Right lobe of liver (tissue), 6 donors: ENCODE data around the gene BCAM. TPM values are rescaled to one million over a fixed set of nuclear protein-coding genes. Genes with fewer than 3 reads are reported as not detected.
A peak's percentile ranks its signal among the peaks of the same experiment; 100 is the strongest.

Experiments
- ATAC-seq, 4 donors: fragments of 200-7000 bp; cut with Tn5 transposase; one replicate each; pipeline ENCODE4 v1.9.1; 2020; ENCODE audit warnings: mild to moderate bottlenecking in 4 of 4, moderate library complexity in 4 of 4
- DNase-seq, 3 donors: peaks; one replicate each; pipeline ENCODE4 v3.0.0-alpha.2; 2020
- H3K27ac ChIP-seq, 3 donors: fragments of 200-600 bp; one replicate each; pipeline ENCODE4 v1.8.0; 2022
- H3K27me3 ChIP-seq, 2 donors: fragments of 200-600 bp; one replicate each; pipeline ENCODE4 v1.8.0; 2022
- H3K36me3 ChIP-seq, 4 donors: fragments of 200-600 bp; sonication (generic) in 1 of 4; one replicate each; pipeline versions ENCODE4 v1.5.1 to v1.8.0; 2017 to 2022; ENCODE audit warnings: control low read depth in 1 of 4
- H3K4me1 ChIP-seq, 4 donors: fragments of 200-600 bp; sonication (generic) in 1 of 4; one replicate each; pipeline versions ENCODE4 v1.5.1 to v1.8.0; 2017 to 2022; ENCODE audit warnings: control low read depth in 1 of 4
- H3K4me3 ChIP-seq, 3 donors: fragments of 200-600 bp; one replicate each; pipeline ENCODE4 v1.8.0; 2022
- H3K9me3 ChIP-seq, 4 donors: fragments of 200-600 bp; sonication (generic) in 1 of 4; one replicate each; pipeline versions ENCODE4 v1.5.1 to v1.8.0; 2017 to 2022; ENCODE audit warnings: control low read depth in 1 of 4
- CTCF ChIP-seq, 4 donors: fragments of 200-600 bp in 3 of 4; fragments of 450-650 bp in 1 of 4; IDR thresholded peaks; one replicate each; pipeline versions ENCODE4 v1.5.1 to v1.8.0; 2016 to 2022; ENCODE audit warnings: antibody characterized with exemption in 4 of 4, mild to moderate bottlenecking in 2 of 4
- POLR2A ChIP-seq: fragments of 450-650 bp; IDR thresholded peaks from one replicate; pipeline ENCODE4 v1.6.1; 2017; ENCODE audit warnings: antibody characterized with exemption, mild to moderate bottlenecking
- WGBS: methylation state at CpG from one replicate; pipeline ENCODE4 v1.1.6; 2018; ENCODE audit warnings: low coverage, low lambda C conversion rate; ENCODE audit not compliant: insufficient coverage; ENCODE audit errors: missing lambda C conversion rate; 5-methylcytosine and 5-hydroxymethylcytosine counted together
- intact Hi-C, 2 donors: fragments of 100-400 bp; cut with DNase I; formaldehyde crosslinking; loops; one replicate each; pipeline versions ENCODE4 v1.11.2 to v1.14.1; 2022
- total RNA-seq, 6 experiments: library from RNA; depleted of rRNA in 2 of 6; stranded (reverse); fragments of >200 nt in 2 of 6; fragmentation: NEBNext Ultra II Directional in 3 of 6; extraction: Animal tissue kit (Norgen Biotek cat#: 25700) in 3 of 6; gene quantifications; one replicate each; pipeline versions ENCODE4 v1.1.0 to v1.2.4, GENCODE V29; 2016 to 2023
- donor health status: DM: no; HTN: yes; CAD: no.
- donor health status: DM: no; HTN: no; CAD: no.
- donor health status: DM: no; HTN: no; CAD: no.
- donor health status: DM: no; HTN: yes; CAD: no.
- donor health status: DM: no; HTN: yes; CAD: no.

The BCAM gene
- total RNA-seq, 6 experiments from 2014 or later = 26.5 to 48.3 (median 32.7) TPM

DNA sequence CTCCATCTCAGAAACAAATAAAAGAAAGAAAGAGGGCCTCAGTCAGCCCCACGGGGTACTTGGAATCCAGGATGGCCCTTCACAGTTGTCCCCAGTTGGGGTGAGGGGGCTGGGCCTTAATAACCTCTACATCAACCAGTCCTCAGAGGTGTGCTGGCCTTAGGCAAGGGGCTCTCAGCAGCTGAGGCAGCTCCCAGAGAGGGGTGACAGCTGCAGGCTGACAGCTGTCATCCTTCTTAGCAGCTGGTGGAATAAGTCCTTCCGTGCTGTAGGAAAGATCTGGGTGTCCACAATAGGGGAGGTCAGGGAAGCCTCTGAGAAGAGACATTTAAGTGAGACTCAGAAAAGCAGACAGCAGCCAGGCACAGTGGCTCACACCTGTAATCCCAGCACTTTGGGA is 7.4 kb downstream of the BCAM start:
- H3K27me3 ChIP-seq = no peaks in the 10 kb centered on the region
- no peak for DNase-seq
- H3K4me3 ChIP-seq = no peak overlapping the region
- TF ChIP-seq POLR2A (no peak), CTCF (IDR thresholded peaks at IDR 0.05) (no peak)
- intact Hi-C loops = no loop called here
- no peak for ATAC-seq
- no peaks in the 10 kb centered on the region for H3K36me3 ChIP-seq
- H3K27ac ChIP-seq = no peak overlapping the region
- WGBS = no CpG with 5 or more reads among the region's 2 CpGs
- no peaks in the 10 kb centered on the region for H3K9me3 ChIP-seq
- H3K4me1 ChIP-seq = peaks cover 0 to 9% (median 4%) of the 10 kb centered on the region in 4 donors

DNA sequence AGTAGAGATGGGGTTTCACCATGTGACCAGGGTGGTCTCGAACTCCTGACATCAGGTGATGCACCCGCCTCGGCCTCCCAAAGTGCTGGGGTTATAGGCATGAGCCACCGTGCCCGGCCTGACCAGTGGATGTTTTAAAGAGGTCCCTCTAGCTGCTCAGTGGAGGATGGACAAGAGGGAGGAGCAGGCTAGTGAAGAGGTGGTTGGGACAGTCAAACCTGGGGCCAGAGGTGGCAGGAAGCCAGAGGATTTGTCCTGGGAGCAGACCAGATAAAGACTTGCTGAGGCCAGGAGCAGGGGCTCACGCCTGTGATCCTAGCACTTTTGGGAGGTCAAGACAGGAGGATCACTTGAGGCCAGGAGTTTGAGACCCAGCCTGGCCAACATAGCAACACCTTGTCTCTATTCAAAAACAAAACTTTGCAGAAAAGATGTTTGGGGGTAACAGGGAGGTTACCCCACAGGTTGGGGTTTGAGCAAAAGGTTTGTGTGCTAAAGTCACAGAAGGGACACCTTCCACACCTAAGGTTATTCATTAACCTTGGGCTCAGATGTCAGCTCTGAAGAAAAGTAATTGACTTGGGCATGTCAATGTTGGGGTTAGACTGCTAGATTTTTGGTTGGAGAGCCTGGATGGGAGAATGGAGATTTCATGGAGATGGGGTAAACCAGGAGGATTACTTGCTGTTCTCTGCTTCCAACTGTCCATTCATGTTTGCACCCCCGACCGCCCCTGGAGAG is 9.0 kb downstream of the BCAM start:
- peak in 1 of 4 donors; percentile 46 for ATAC-seq
- WGBS = 92% methylated on average over 2 of the region's 8 CpGs
- intact Hi-C loops = no loop called here
- Histone ChIP-seq H3K4me1 (peaks cover 0 to 9% (median 4%) of the 10 kb centered on the region in 4 donors), H3K36me3 (no peaks in the 10 kb centered on the region), H3K4me3 (no peak overlapping the region), H3K27ac (no peak overlapping the region), H3K27me3 (no peaks in the 10 kb centered on the region), H3K9me3 (no peaks in the 10 kb centered on the region)
- DNase-seq = peak in 2 of 3 donors; percentile 58 to 66
- TF ChIP-seq POLR2A (no peak), CTCF (IDR thresholded peaks at IDR 0.05) (no peak)

- 94% methylated on average over 6 of the region's 20 CpGs for WGBS
- TF ChIP-seq POLR2A (no peak), CTCF (IDR thresholded peaks at IDR 0.05) (no peak)
- intact Hi-C loops = no loop called here
- H3K4me3 ChIP-seq = no peak overlapping the region
- no peak overlapping the region for H3K27ac ChIP-seq
- H3K4me1 ChIP-seq = peaks cover 0 to 9% (median 4%) of the 10 kb centered on the region in 4 donors
- no peaks in the 10 kb centered on the region for H3K36me3 ChIP-seq
- DNase-seq (no peak), ATAC-seq (no peak)
- H3K27me3 ChIP-seq = no peaks in the 10 kb centered on the region
- no peaks in the 10 kb centered on the region for H3K9me3 ChIP-seq
Observed at GRCh38 chr19:44818466-44819031, 9.6 kb downstream of the BCAM start.

DNA sequence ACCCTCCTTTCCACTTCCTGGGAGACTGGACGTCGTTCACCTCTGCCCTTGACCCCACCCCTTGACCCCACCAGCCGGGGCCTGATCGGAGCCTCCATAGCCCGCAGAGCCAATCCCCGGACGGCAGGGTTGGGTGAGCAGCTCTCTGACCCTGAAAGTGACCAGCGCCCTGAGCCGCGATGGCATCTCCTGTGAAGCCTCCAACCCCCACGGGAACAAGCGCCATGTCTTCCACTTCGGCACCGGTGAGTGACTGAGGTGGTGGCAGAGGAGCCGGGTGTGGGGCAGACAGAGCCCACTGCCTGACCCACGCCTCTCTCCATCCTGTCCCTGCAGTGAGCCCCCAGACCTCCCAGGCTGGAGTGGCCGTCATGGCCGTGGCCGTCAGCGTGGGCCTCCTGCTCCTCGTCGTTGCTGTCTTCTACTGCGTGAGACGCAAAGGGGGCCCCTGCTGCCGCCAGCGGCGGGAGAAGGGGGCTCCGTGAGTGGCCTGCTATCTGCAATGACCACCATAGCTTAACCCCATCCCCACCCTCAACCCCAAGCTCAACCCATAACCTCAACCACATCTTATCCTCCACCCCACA is 10.4 kb downstream of the BCAM start:
- ATAC-seq = no peak
- intact Hi-C loops = no loop called here
- Histone ChIP-seq H3K36me3 (no peaks in the 10 kb centered on the region), H3K4me1 (peaks cover 0 to 9% (median 4%) of the 10 kb centered on the region in 4 donors), H3K27ac (no peak overlapping the region), H3K4me3 (no peak overlapping the region), H3K9me3 (no peaks in the 10 kb centered on the region), H3K27me3 (no peaks in the 10 kb centered on the region)
- no peak for DNase-seq
- TF ChIP-seq CTCF (IDR thresholded peaks at IDR 0.05) (no peak), POLR2A (no peak)
- 88% methylated on average over 5 of the region's 28 CpGs for WGBS
